ENCODE measurements around the gene GABBR2. TPM values are rescaled to one million over a fixed set of nuclear protein-coding genes. Genes with fewer than 3 reads are reported as not detected.
A peak's percentile ranks its signal among the peaks of the same experiment; 100 is the strongest.

Gene GABBR2
- total and polyA plus RNA-seq, 8 donors, result 0.41 to 2.3 (median 0.79) TPM

DNA sequence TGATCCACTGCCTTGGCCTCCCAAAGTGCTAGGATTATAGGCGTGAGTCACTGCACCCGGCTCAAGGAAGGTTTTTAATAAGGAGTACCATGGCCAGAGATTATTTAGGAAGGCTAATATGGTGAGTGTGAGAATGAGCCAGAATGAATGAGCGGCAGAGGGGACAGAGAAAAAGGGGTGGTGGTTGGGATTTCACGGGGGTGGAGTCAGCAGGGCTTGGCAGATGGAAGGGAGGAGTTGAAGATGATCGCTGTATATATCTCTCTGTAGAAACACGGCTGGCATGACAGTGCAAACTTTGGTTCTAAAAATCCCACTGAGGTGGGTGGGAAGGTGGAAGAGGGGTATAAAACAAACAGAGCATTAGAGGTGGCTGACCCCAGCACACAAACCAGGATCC, 276.6 kb downstream of the GABBR2 start:
- intact Hi-C loops (cut with DNase I), result no loop called here
- DNase-seq, result no peak
- ATAC-seq, result no peak

DNA sequence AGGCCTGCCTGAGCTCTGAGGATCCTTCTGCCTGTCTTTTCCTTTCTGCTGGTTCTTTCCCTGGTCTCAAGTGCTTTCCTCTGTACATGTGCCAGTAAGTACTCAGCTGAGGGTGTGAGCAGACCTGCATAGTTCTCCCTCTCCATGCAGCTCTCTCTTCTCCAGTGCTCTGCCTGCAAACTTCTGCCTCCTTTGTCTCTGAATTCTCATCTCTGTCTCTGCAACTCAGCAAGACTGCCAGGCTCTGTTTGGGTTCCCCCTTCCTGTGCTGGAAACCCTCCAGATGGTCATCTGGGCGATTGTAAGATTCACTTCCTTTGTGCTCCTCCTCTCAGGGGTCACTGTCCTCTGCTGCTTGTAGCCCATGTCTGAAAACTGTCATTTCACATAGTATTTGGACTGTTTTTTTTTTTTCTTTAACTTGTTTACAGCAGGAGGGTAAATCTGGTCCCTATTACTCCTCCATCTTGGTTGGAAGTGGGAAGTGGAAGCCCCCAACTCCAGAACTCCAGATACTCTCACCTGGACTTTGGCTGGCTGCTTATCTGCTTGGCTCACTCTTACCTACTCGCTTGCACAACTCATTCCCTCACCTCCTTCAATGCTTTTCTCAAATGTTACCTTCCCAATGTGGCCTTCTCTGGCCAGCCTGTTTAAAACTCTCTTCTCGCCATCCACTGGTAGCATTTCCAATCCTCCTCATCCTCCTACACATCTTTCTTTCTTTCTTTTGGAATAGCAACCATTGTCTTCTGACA, 278.0 kb downstream of the GABBR2 start:
- peak in 3 of 4 donors; percentile 3 to 39 (median 30) for DNase-seq
- TF ChIP-seq, protein P1, sequence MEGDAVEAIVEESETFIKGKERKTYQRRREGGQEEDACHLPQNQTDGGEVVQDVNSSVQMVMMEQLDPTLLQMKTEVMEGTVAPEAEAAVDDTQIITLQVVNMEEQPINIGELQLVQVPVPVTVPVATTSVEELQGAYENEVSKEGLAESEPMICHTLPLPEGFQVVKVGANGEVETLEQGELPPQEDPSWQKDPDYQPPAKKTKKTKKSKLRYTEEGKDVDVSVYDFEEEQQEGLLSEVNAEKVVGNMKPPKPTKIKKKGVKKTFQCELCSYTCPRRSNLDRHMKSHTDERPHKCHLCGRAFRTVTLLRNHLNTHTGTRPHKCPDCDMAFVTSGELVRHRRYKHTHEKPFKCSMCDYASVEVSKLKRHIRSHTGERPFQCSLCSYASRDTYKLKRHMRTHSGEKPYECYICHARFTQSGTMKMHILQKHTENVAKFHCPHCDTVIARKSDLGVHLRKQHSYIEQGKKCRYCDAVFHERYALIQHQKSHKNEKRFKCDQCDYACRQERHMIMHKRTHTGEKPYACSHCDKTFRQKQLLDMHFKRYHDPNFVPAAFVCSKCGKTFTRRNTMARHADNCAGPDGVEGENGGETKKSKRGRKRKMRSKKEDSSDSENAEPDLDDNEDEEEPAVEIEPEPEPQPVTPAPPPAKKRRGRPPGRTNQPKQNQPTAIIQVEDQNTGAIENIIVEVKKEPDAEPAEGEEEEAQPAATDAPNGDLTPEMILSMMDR (IDR thresholded peaks at IDR 0.05), result no peak
- Histone ChIP-seq H3K27me3 (no peaks in the 10 kb centered on the region), H3K27ac (peak overlapping the region in 1 of 2 donors; percentile 51), H3K36me3 (no peaks in the 10 kb centered on the region), H3K4me3 (no peak overlapping the region), H3K4me1 (peaks cover 3 to 13% of the 10 kb centered on the region in 2 donors), H3K9me3 (no peaks in the 10 kb centered on the region)
- intact Hi-C loops (cut with DNase I), result no loop called here
- ATAC-seq, result peak; percentile 96

More for the DNA sequence above, 276.6 kb downstream of the GABBR2 start:
- no peaks in the 10 kb centered on the region for H3K9me3 ChIP-seq
- no peak overlapping the region for H3K27ac ChIP-seq
- H3K27me3 ChIP-seq, result no peaks in the 10 kb centered on the region
- peaks cover 3 to 13% of the 10 kb centered on the region in 2 donors for H3K4me1 ChIP-seq
- no peaks in the 10 kb centered on the region for H3K36me3 ChIP-seq
- TF ChIP-seq, protein P1 (IDR thresholded peaks at IDR 0.05), result no peak
- no peak overlapping the region for H3K4me3 ChIP-seq

DNA sequence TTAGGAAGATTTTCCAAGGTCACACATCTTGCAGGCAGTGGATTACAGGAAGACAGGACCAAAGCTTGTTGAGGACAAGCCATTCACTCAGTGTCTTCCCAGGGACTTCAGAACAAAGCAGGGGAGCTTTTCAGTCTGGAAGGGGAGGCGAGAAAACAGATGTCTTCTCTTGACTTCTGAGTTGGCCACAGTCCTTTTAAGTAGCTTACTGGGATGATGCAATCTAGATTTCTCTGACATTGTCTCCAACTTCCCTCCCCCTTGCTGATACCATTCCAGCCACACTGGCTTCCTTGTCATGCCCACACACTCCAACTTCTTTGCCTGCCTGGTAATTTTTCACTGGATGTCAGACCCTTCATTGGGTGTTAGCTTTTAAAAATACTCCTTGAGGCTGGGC, 279.1 kb downstream of the GABBR2 start:
- ATAC-seq, result peak; percentile 70
- TF ChIP-seq, protein P1 (IDR thresholded peaks at IDR 0.05), result no peak
- intact Hi-C loops (cut with DNase I), result no loop called here

DNA sequence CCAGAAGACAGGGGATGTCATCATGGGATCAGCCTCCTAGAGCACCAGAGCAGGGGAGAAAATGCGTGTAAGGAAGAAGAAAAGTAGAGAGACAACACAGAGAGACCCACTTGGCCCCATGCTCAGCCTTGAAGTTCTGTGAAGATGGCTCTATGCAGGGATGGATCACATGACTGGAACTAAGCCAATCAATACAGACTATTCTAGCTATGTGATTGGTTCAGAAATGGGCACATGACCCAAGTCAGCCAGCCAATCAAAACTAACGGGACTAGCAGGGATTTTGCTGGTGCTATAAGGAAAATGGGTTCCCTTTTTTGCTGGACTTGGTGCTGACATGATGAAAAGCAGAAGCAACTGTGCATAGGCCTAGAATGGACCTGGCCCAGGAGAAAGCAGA, 280.3 kb downstream of the GABBR2 start:
- TF ChIP-seq, protein P1 (IDR thresholded peaks at IDR 0.05), result no peak

More for the DNA sequence above, 279.1 kb downstream of the GABBR2 start:
- peaks cover 3 to 13% of the 10 kb centered on the region in 2 donors for H3K4me1 ChIP-seq
- no peak overlapping the region for H3K4me3 ChIP-seq
- no peaks in the 10 kb centered on the region for H3K9me3 ChIP-seq
- no peaks in the 10 kb centered on the region for H3K36me3 ChIP-seq
- no peaks in the 10 kb centered on the region for H3K27me3 ChIP-seq
- H3K27ac ChIP-seq, result peak overlapping the region; percentile 16 to 51
- peak in 2 of 4 donors; percentile 11 to 38 for DNase-seq

DNA sequence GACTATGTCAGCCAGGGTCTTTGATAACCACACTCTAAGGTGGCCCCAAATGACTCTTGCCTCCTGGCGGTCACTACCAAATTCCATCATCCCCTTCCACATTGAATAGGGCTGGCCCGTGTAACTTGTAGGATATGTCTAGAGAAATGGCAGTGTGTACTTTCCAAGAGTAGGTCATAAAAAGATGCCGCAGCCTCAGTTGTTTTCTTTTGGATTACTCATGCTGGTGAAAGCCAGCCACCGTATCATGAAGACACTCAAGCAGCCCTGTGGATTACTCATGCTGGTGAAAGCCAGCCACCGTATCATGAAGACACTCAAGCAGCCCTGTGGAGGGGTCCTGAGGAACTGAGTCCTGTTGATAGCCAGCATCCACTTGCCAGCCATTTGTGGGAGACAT, 281.2 kb downstream of the GABBR2 start:
- no peak for DNase-seq
- Histone ChIP-seq H3K9me3 (peaks cover 0 to 2% of the 10 kb centered on the region in 2 donors), H3K4me1 (peaks cover 3 to 13% of the 10 kb centered on the region in 2 donors), H3K36me3 (no peaks in the 10 kb centered on the region), H3K4me3 (no peak overlapping the region), H3K27me3 (no peaks in the 10 kb centered on the region), H3K27ac (no peak overlapping the region)
- no peak for ATAC-seq
- intact Hi-C loops (cut with DNase I), result no loop called here
- TF ChIP-seq, protein P1 (IDR thresholded peaks at IDR 0.05), result no peak

More for the DNA sequence above, 280.3 kb downstream of the GABBR2 start:
- Histone ChIP-seq H3K27me3 (no peaks in the 10 kb centered on the region), H3K27ac (no peak overlapping the region), H3K4me1 (peaks cover 3 to 13% of the 10 kb centered on the region in 2 donors), H3K9me3 (peaks cover 0 to 2% of the 10 kb centered on the region in 2 donors), H3K36me3 (no peaks in the 10 kb centered on the region), H3K4me3 (no peak overlapping the region)
- ATAC-seq, result no peak
- intact Hi-C loops (cut with DNase I), result no loop called here
- no peak for DNase-seq

All from left lung (tissue), 10 donors.